Activated effector memory CD4-positive, alpha-beta T cell treated with anti-CD3 and anti-CD28 coated beads, Interleukin-2, amount 50 U/mL, for 16 hours (primary cell): ENCODE data around the gene SUMO4.

Experiments used
- DNase-seq: peaks from one replicate; pipeline ENCODE4 v3.0.0-alpha.2; 2020

The SUMO4 gene

DNA sequence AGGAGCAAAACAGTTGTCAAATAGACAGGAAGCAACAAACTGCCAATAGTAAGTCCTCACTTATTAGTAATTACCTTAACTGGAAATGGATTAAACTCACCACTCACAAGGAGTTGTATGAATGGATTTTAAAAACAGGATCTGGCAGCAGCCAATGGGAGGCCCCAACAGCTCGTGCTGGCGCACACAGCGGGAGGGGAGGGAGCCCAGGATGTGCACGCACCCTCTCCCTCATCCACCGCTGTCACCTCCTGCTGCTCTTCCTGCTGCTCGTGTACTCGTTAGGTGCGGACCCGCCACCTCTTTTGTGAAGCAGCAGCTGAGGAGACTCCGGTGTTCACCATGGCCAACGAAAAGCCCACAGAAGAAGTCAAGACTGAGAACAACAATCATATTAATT is at the start of gene SUMO4:
TSS of gene SUMO4 (plus strand) at position 213 of the 400 bp plus-strand sequence. CDS start at position 343, 130 bp downstream.
- DNase-seq: no peak

DNA sequence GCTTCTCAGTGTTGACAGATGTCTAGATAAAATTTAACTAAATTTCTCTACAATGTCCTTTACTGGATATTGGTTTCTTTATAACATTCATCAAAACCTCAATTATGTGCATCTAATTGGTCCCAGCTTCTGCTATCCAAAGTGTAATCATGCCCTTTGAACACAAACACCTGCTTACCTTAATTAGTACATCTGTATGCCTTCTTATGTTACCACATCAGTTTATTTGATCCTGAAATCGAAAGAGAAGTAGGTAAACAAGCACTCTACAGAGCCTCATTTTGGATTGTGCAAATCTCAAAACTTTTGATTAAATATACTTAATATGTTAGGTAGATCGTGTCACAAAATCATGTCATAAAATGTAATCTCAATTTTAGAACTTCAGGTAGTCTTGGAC is 46.1 kb upstream of the SUMO4 start:
- no peak for DNase-seq

DNA sequence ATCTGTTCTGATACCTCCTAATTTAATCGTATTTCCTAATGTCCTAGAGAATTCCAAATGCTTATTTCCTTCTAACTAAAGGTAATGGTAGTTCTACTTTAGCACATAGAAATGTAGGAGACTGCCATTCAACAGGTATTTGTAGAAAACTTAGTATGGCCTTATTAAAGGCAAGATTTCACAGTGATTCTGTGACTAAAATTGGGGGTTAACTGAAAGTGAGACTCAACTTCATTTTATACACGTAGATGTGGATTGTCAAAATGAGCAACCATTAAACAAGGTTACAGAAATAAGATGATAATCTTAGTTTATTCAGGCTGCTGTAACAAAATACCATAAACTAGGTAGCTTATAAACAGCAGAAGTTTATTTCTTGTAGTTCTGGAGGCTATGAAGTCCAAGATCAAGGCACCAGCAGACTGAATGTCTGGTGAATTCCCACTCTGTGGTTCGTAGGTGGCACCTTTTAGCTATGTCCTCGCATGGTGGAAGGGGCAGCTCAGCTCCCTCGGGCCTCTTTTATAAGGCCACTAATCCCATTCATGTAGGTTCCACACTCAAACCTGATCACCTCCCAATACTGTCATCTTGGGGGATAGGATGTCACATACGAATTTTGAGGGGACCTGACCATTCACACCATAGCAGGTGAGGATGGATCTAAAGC is 43.8 kb upstream of the SUMO4 start:
- DNase-seq: no peak

DNA sequence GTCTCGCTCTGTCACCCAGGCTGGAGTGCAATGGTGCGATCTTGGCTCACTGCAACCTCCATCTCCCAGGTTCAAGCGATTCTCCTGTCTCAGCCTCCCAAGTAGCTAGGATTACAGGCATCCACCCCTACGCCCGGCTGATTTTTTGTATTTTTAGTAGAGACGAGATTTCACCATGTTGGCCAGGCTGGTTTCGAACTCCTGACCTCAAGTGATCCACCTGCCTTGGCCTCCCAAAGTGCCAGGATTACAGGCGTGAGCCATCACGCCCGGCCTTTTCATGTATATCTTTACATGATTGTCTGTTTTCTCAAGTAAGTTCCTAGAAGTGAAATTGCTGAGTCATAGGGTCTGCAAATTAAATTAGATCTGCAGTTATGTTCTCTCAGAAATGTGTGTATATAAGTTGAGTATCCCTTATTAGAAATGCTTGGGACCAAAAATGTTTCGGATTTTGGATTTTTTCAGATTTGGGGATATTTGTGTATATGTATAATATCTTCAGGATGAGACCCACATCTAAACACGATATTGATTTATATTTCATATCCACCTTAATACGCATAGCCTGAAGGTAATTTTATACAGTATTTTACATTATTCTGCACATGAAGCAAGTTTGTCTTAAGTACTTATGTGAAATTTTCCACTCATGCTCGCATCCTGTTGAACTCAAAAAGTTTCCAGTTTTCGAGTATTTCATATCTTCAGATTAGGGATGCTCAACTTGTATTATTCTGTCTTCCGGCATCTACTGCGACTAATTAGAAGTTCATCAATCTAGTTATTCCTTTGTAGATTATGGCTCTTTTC is 42.1 kb upstream of the SUMO4 start:
- no peak for DNase-seq

DNA sequence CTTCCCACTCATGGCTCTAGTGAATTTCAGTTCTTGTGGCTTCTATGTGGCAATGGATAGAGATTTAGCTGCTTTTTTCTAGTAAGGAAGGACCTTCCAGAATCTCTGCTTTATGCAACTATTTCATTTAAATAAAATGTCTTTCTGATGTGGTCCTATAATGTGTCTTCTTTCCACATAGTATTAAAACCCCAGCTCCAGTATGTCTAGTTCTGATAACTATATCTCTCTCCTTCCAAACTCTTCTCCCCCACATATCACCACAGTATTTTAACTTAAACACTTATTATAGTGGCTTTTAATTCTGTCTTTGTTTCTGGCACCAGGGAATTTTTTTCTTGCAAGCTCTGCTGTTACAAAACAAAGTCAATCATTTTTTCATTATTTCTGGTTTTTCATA is 40.6 kb upstream of the SUMO4 start:
- DNase-seq: no peak

DNA sequence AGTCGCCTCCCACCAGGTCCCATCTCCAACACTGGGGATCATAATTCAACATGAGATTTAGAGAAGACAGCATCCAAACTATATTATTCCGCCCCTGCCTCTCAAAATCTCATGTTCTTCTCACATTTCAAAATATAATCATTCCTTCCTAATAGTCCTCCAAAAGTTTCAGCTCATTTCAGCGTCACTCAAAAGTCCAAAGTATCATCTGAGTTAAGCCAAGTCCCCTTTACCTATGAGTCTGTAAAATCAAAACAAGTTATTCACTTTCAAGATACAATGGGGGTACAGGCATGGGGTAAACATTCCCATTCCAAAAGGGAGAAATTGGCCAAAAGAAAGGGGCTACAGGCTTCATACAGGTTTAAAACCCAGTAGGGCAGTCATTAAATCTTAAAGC is 39.5 kb upstream of the SUMO4 start:
- DNase-seq: no peak

DNA sequence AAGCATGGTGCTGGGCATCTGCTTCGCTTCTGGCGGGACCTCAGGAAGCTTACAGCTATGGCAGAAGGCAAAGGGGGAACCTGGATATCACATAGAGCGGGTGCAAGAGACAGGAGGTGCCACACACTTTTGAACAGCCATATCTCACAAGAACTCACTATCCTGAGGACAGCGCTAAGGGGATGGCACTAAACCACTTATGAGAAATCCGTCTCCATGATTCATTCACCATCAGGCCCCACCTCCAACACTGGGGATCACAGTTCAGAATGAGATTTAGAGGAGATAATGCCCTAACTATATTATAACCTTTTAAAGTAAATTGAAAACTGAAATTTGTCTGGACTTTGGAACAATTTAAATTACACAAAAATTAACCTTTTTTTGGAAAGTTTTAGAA is 37.8 kb upstream of the SUMO4 start:
- no peak for DNase-seq

DNA sequence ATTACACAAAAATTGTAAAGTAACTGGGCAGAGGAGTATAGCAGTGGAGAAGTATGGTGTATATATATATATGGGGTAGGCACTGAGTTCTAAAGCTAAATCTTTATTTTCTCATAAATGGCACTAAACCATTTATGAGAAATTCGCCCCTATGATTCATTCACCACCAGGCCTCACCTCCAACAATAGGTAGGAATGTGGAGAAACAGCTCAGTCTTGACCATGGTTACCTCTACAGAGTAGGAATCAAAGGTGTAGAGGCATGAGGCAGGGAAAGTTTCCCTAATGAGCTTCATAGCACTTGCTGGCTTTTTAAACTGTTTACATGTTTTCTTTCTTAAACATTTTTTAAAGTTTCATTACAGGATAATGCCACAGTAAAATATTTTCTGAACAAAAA is 36.9 kb upstream of the SUMO4 start:
- no peak for DNase-seq

DNA sequence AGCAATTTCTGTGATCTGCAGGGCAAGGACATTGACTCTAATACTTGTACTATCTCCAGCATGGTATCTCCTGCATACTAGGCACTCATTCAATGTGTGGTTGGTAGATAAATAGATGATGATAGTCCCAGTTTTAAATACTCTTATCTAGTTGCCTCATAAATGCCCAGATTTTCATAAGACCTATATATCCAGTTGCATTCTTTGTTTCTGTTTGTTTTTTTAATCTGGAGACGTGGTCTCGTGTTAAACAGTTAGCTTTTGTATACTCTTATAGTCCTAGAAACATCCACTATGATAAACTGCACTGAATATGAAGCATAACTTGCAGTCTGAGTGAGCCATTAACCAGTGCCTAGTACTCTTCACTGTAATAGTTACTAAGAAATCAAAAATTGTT is 35.5 kb upstream of the SUMO4 start:
- no peak for DNase-seq

DNA sequence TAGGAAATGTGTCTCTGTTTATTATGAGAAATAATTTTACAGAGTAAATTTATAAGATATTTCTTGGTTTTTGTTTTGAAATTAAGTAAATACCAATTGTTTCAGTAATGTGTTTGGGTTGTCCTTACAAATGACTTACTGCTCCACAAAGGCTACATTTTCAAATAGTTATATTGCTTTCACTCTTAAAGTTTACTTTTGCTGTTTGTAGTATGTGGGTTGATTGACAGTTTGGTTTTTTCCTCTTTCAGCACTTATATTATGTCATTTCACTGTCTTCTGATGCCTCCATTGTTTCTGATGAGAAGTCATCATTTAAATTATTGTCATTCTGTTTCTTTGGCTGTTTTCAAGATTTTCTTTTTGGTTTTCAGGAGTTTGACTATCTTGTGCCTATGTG is 34.9 kb upstream of the SUMO4 start:
- no peak for DNase-seq

DNA sequence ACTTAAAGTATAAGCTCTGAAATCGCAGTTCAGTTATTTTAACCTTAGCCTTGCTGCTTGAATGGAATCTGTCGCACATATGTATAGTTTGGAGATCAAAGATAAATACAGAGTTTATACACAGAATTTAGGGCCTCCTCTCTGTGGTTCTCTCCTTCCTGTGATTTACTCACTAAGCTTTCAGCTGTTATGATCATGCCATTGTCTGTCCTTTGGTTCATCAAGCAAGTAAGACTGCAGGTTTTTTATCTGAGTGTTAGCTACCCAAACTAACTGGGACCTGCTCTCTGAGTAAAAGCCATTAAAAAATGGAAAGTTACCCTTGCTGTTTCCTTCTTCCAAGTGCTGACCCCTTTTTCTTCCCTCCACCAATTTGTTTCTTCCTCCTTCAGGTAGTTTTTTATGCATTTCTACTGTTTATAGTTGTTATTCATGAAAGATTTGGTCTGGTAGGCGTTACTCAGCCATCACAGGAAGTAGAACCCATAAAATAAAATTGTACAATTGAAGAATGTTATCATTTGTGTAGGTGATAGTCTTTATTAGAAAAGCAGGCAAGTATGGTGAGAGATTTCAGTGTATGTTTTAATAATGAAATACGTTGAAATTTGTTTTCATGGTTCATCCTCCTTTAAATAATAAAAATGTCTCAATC is 33.7 kb upstream of the SUMO4 start:
- DNase-seq: no peak

DNA sequence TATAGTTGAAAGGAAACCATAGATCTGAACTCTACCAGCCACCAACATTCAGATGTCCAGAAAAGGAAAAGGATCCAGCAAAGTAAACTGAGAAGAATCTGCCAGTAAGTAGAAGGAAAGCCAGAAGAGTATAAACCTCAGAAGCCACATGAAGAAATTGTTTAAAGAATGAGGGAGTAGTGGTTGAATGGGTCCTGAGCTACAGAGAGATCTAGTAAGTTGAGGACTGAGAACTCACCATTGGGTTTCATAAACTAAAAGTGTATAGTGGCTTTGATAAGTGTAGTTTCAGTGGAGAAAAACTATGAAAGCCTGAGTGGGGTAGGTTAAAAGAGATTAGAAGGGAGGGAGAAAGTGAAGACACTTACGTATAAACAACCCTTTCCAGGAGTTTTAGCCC is 32.0 kb upstream of the SUMO4 start:
- DNase-seq: no peak

DNA sequence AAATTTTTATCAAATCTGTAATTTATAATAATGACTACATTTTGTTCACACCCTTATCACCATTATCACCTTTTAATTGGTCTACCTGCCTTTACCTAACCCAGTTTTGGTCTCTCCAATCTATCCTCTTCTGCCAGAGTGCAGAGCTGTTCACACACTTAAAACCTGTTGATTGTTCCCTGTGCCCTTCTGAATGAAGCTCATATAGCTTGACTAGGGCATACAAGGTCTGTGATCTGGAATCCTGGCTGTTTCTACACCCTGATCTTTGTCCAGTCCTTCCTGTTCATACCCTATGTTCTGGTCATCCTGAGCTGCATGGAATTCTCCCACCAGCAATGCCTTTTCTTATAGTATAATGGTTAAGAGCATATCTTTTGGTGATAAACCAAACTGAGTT is 28.9 kb upstream of the SUMO4 start:
- no peak for DNase-seq

DNA sequence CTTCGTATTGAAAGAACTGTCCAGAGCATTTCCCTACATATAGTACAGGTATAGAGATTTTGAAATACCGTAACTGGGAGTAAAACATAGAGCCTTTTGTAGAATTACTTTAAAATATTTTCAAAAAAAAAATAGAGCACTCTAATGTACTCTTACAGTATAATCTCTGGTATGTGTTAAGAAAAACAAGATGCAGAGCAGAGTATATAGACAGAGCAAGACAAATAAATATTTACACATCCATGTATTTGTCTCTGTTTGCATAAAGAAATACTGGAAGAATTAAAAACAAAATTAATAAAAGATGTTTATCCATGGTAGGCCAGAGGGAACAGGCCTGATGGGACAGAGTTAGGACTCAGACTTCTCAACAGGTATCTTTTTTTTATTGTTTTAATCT is 28.0 kb upstream of the SUMO4 start:
- DNase-seq: no peak

DNA sequence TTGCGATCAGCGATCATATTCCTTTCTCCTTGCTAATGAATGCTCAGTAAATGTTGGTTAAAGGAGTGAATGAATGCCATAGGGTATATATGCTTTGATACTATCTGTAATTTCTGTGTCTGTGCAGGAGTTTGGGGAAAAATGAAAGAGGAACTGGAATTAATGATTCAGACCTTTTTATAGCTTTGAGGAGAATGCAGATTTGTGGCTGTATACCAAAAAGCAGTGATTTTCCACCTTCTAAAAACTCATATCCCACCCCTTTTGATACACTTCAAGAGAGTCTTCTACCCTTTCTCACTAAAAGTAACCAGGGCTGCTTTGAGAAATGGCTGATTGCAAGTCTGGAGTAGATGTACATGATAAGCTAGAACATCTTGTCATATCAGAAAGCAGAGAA is 26.6 kb upstream of the SUMO4 start:
- DNase-seq: no peak

DNA sequence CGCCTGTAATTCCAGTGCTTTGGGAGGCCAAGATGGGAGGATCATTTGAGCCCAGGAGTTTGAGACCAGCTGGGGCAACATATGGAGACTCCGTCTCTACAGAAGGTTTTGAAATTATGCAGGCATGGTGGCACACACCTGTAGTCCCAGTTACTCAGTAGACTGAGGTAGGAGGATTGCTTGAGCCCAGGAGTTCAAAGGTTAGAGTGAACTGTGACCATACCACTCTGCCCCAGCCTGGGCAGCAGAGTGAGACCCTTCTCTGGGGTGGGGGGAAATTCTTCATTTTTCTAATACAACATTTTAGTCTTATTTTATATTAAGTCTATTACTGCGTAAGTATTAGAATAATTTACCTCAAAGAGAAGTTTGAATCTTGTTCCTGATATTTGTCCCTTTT is 20.1 kb upstream of the SUMO4 start:
- DNase-seq: no peak

DNA sequence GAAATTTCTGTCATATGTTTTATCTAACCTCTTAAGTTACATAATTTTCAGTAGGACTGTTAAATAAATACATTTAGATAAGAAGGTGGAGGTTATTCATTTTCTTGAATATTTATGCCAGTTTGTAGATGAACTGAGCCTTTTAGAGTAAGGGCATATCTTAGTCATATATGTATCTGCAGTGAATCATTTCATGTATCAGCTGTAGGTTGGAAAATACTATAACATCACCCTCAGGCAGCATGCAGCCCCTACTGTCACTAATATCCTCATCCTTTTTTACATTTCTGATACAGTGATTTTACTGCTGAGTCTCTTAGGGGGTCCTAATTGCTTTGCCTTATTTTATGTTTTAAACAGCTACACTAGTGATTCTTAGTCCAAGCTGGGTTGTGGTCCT is 19.5 kb upstream of the SUMO4 start:
- no peak for DNase-seq

DNA sequence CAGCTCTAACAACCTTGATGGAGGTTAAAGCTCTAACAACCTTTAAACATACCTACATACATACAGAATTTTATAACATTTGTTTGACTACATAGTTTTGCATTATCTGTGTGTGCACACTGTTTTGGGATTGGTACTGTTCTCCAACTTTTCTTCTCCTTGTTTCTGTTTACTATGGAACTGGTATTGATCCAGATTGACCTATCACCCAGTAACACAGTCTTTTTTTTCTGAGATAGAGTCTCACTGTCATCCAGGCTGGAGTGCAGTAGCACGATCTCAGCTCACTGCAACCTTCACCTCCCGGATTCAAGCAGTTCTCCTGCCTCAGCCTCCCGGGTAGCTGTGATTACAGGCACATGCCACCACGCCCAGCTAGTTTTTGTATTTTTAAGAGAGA is 16.7 kb upstream of the SUMO4 start:
- DNase-seq: no peak

DNA sequence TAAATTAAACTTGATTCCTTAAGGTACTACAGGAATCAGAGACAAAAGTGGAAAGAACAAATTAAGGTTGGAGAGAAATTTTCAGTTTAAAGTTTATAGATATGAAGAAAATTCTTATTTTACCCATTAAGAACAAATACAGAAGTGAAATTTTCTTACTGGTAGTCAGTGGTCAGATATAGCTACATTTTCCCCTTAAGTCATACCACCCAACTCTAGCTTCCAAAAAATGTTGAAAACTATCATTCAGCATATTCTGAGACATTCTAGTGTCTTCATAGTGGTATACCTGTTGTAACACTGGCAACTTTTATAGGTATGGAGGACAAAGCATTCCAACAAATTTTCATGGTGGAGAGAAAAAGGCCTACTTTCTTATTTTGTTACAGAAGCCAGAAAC is 15.6 kb upstream of the SUMO4 start:
- DNase-seq: no peak

DNA sequence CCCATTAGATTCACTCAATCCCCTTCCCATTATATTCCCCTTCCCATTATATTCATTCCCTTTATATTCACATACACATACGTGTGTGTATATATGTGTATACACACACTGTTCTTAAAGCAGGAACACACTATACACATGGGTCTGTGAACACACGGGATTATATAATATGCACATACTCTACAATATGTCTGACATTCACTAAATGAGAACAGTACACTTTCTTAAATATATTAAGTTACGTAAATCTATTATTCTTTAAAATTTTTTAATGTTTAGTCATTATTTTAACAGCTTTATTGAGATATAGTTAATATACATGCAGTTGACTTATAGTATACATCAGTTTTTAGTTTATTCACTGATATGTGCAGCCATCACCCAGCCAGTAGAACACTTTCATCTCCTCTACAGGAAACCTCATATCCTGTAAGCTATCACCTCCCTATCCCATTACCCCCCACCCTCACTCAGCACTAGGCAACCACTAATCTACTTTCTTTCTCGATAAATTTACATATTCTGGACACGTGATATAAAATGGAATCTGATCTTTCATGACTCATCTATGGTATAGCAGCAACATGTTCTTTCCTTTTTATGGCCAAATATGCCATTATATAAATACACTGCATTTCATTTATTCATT is 13.9 kb upstream of the SUMO4 start:
- DNase-seq: no peak

DNA sequence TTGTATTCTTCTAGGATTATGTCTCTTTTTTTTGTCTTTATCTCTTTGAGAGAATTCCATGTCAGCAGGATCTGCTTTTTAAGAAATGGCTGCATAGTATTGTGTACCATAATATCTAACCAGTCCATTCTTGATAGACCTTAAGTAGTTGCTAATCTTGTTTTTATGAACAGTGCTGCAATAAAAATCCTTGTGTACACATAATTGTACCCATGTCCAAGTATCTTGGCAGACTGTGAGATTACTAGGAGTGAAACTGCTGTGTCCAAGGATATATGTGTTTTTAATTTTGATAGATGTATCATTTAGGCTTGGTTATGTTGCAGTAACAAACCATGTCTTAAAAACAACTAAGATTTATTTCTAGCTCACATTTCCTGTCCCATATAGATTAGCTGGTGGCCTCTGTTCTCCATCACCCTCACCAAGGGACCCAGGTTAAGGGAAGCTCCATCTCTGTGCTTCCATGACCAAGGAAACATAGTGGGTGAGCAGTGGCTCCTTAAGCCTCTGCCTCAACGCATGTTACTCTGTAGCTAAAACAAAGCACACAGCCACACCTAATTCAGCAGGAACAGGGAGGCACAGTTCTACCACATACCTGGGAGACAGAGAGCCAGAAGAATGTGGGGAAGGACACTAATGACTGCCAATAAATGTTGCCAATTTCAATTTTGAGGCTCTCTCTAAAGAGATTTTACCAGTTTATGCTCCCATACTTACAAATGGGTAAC is 12.1 kb upstream of the SUMO4 start:
- no peak for DNase-seq

DNA sequence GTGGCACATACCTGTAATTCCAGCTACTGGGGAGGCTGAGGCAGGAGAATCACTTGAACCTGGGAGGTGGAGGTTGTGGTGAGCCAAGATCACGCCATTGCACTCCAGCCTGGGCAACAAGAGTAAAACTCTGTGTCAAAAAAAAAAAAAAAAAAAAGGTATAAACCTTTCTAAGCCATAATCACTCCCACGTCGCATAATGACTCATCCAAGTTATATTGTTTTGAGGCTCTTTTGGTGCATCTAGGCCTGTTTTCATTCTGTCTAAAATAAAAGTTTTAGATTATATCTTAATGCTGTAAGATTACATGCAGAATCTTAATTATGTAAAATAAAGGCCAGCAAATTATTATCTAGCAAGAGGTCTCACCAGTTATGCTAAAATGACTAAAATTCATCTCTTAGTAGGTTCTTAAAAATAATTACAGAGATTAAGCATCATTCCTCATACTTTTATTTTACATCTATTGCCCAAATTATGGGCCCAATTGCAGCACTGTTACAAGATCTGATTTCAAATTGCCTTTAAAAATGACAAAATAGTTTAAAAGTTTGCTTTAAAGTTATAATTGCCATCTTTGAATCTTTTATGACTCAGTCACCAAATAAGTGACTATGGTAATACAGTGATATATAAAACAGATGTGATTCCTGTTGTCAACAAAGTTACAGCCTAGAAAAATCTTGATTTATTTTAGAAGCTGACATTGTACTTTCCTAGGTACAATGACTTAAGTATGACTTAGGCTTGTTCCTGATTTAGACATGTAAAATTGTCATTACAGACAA is 10.4 kb upstream of the SUMO4 start:
- no peak for DNase-seq
